Stimulated activated CD4-positive, alpha-beta T cell treated with anti-CD3 and anti-CD28 coated beads, Interleukin-15, amount 100 ng/mL, for 1 hour (primary cell): Measurements from ENCODE around the gene SHROOM3.

ENCODE experiments used
- DNase-seq, 2 donors: peaks; one replicate each; pipeline ENCODE4 v3.0.0-alpha.2; 2020; ENCODE audit warnings: low read depth in 1 of 2, low spot score in 1 of 2

SHROOM3 gene

GRCh38 chr4:76765473-76766183 lies 330.6 kb downstream of the SHROOM3 start:
- no peak for DNase-seq

DNA sequence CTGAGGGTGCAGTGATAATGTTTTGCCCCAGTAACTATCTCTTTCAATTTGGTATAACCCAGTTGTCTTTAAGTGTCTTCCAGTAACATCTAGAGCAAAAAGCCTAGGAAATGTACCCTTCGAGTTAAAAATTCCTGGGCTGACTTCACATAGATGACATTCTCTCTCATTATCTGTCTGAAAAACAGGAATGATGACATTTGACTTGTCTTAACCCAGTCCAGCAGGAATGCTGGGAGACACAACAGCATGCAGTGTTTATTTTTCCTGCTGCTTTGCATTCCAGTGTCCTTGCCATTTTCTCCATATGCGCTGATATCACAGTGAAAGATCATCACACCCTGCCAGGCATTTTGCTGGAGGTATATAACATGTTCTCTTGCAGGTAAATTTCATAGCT lies 333.0 kb downstream of the SHROOM3 start:
- DNase-seq, result no peak

DNA sequence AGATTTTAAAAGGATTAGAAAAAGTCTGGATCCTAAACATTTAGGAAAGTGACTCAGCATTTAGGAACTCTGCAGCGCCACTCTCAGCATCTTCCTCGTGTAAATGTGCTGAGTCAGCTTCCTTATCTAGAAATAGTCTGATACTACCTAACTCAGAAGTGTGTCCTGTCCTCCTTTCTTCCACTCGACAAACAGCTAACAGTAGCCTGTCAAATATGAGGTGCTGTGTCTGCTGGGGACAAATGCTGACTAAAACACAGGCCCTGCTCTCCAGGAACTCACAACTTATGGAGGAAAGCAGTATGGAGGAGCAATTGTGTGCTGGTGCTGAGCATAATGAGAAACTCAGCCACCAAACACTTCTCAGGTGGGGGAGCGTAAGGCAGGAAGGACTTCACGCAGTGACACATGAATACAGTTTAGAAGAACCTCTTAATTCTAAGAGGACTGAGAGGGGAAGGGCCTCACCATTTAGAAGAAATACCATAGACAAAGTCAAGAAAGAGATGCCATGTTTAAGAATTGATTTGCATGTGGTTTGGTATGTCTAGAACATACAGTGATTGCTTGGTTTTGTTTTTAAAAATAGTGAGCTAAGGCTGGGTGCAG lies 337.6 kb downstream of the SHROOM3 start:
- DNase-seq, result no peak

DNA sequence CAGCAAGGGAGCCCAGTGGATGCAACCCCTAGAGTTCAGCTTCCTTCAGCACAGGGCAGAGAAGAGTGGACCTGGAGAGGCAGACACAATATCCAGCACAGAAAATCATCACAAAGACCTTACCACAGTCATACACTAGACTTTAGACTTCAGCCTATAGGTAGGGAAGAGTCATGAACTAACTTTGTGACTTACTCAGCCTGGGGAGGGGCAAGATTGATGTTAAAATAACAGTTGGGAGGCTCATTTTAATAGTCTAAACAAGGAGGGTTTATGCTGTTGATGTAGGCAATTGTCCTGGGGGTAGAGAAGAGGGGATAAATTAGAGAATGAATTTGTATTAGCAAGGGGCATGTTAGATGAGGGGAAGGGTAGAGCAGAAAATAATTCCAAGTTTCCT lies 338.7 kb downstream of the SHROOM3 start:
- DNase-seq, result no peak

DNA sequence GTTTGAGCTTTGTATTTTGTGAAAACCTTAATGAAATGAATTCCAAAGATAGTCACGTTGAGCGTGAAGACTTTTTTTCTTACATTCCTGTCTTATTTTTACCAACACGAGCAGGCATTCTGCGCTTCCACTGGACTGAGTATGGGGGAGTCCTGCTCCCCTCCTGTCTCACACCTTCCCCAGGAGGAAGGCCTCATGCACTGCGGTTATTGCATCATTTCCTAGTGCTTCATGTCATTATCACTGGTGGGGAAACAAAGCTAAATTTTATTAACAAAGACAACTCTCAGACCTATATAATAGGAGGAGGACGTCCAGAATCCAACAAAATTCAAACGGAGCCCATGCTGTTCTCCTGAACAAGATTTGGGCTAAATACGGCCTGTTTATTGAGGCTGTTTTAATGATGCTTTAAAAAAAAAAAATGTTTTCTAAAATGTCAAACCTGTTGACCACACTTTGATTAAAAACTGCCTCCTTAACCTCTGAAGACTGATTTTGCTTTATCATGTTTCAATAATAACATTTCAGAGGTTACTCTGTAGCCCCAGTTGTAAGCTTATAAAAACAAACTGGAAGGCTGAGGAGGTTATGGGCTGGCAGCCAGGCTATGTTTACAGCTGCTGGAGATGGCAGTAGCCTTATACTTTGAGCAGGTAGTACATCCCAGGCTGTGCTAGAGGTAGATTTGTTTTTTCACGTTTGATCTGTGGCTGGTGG lies 344.9 kb downstream of the SHROOM3 start:
- DNase-seq, result no peak

GRCh38 chr4:76780781-76781697 lies 346.0 kb downstream of the SHROOM3 start:
- no peak for DNase-seq

DNA sequence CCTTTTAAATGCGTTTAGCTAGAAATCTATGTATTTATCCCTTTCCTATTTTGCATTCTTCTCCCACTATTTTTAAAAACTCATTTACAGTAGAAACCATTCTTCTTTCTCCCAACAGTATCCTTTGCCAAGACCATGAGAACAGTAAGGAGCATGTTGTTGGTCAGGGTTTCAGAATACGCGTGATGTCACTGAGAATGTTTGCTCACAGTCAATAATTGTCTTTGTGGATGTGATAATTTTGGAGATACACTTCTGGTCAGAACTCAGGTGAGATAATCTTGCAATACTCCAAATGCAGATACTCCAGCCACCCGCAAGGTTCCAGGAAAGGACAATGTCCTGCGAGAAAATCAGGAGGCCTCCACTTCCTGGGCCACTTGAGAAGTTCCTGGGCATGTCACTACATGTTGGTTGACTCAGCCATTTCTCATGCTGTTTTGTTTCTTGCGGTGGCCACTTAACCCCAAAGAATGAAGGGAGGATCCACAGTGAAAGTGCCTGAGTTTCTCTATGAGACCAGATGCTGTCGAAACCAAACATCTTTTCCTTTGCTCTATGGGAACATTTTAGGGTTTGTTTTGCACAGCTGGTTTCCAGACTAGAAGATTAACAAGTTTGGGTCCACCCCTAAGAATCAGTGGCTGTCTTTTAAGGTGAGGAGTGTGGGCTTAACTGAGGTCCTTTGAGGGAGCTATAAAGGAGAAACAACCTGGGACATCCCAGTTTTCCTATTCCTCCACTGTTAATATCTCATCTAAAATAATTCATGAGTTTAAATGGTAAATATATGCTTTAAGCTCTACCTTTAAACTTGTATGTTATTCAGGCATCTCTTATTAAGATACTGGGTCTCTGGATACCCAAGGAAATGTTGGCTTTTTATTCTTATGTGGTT lies 346.9 kb downstream of the SHROOM3 start:
- DNase-seq, result no peak

- DNase-seq, result no peak
Measured at GRCh38 chr4:76782837-76783236, 347.8 kb downstream of the SHROOM3 start.

GRCh38 chr4:76783836-76784235 lies 348.8 kb downstream of the SHROOM3 start:
- DNase-seq, result no peak

GRCh38 chr4:76784237-76784636 lies 349.2 kb downstream of the SHROOM3 start:
- no peak for DNase-seq

DNA sequence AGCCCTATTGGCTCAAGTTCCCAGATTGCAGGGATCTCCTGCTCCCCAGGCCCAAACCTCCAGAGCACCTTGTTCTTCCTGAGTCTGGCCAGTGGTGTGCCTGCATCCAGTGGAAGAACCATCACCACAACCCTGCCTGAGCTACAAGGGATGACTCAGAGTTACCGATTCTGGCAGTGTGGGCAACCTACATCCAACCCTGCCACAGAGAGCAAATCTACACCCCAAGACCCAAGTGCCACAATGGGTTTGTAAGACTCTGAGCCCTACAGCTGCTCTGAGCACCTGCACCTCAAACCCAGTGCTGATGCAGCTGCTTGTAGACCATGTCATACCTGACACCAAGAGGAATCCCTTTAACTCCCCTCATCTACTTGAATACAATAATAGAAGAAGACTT lies 352.9 kb downstream of the SHROOM3 start:
- no peak for DNase-seq

DNA sequence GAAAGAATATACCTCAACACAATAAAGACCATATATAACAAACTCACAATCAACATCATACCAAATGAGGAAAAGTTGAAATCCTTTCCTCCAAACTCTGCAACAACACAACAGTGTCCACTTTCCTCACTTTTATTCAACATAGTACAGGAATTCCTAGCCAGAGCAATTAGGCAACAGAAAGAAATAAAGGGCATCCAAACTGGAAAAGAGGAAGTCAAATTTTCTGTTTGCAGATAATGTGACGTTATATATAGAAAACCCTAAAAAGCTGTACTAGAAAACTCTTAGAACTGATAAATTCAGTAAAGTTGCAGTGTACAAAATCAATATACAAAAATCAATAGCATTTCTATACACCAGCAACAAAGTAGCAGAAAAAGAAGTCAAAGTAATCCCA lies 355.3 kb downstream of the SHROOM3 start:
- DNase-seq, result no peak

GRCh38 chr4:76791479-76791878 lies 356.4 kb downstream of the SHROOM3 start:
- no peak for DNase-seq

DNA sequence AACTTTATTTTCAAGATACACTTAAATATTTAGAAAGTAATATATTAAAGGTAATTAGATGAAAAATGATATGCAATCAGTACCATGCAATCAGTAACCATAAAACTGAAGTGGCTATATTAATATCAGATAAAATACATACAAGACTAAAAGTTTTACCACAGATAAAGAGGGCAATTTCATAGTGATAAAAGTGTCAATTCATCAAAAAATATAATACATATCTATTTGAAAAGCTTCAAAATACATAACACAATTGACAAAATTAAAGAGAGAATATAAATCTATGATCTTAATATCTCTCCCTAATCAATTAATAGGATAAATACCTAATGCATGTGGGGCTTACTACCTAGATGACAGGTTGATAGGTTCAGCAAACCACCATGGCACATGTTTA lies 357.4 kb downstream of the SHROOM3 start:
- no peak for DNase-seq

- DNase-seq, result no peak
Measured at GRCh38 chr4:76795243-76795642, 360.2 kb downstream of the SHROOM3 start.

DNA sequence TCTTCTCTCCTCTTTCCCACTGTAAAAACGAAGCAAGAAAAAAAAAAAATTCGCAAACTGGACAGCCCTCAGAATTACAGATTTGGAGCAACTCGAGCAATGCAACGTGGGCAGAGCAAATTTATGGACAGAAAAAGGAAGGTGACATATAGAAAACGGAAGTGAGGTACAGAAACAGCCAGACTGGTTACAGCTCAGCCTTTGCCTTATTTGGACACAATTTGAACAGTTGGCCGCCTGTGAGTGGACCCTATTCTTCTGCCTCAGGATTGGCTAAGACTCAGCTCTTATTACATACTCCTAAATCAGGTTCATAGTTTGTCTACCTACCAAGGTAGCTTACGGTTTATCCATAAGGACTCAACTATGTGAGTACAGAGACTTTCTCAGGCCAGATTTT lies 364.1 kb downstream of the SHROOM3 start:
- no peak for DNase-seq

GRCh38 chr4:76799718-76800117 lies 364.7 kb downstream of the SHROOM3 start:
- DNase-seq, result no peak

DNA sequence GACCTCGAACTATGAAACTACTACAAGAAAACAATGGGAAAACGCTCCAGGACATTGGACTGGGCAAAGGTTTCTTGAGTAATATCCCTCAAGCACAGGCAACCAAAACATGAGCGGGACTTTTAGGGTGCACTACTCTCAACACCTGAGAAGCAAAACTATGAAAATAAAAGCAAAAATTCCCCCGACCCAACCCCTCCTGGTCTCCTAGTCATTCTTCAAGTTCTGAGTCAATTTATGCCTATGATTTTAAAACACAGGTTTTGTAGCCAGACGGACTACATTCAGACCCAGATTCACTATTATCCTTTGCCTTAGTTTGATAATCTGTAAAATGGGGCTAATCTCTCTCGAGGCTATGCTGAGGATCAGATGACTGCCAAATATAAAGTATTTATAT lies 365.9 kb downstream of the SHROOM3 start:
- DNase-seq, result no peak

GRCh38 chr4:76801621-76802235 lies 366.7 kb downstream of the SHROOM3 start:
- DNase-seq, result no peak
